ENCODE data around the gene STX3.

DNA sequence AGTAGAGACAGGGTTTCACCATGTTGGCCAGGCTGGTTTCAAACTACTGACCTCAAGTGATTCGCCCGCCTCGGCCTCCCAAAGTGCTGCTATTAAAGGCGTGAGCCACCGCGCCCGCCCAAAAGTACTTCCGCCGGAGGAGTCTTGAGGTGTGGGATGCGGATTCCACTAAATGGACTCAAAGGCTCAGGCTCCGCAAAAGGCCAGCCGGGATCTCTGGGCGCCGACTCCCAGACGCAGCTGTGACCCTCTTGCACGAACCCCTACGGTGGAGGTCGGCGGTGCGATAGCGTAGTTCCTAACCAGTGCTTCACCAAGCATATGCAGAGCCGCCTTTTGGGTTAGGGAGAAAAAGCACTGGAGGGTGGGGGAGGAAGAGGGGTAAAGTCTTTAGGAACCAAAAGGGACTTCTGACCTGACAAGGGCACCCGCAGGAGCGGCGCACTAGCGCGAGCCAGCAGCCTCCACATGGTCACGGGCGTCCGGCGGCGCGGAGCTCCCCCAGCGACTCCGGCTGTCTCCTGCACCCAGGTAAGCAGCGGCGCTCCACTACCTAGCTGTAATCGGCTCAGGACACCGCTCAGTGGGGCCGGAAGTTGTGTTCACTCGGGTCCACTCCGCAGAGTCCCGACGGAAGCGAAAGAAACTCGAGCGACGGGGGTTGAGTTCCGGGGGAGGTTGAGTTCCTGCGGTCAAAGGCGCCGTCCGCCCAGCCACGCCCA lies 55.2 kb downstream of the STX3 start, which contains the start of gene MRPL16:
- no peak for TF ChIP-seq ZNF274 (IDR thresholded peaks at IDR 0.05; ENCODE audit: low read depth, low read length)
- peak in 2 of 3 experiments; percentile 15 to 39; a peak in 2 of 6 replicates for TF ChIP-seq CTCF (IDR thresholded peaks at IDR 0.05 in 2 of 3, conservative IDR thresholded peaks at IDR 0.05 in 1 of 3; ENCODE audit: borderline replicate concordance in 1 of 3, insufficient read depth in 1 of 3, low read depth in 2 of 3, low read length in 2 of 3)
- TF ChIP-seq EZH2 (IDR thresholded peaks at IDR 0.05): no peak
